H9 (cell line): Measurements from ENCODE around the gene AP2S1. TPM values are rescaled to one million over a fixed set of nuclear protein-coding genes. Genes with fewer than 3 reads are reported as not detected.

ENCODE experiments used
- DNase-seq: peaks from one replicate; pipeline ENCODE4 v3.0.0-alpha.2; 2017
- H2AFZ ChIP-seq: one replicate; pipeline ENCODE4 v1.6.1; 2013; ENCODE audit warnings: mild to moderate bottlenecking, low read length, control low read depth, moderate library complexity
- H2AK5ac ChIP-seq: 2 replicates; pipeline ENCODE4 v1.6.1; 2013; ENCODE audit warnings: low read length, control low read depth, mixed read lengths; ENCODE audit not compliant: insufficient read length
- H2BK120ac ChIP-seq: one replicate; pipeline ENCODE4 v1.6.1; 2013; ENCODE audit warnings: low read depth, mild to moderate bottlenecking, low read length, control low read depth, inconsistent platforms; ENCODE audit not compliant: poor library complexity, severe bottlenecking
- H2BK12ac ChIP-seq: 2 replicates; pipeline ENCODE4 v1.6.1; 2013; ENCODE audit warnings: low read length, control low read depth, mixed read lengths, low read depth; ENCODE audit not compliant: insufficient read length
- H2BK15ac ChIP-seq: 2 replicates; pipeline ENCODE4 v1.6.1; 2013; ENCODE audit warnings: low read depth, low read length, control low read depth
- H2BK20ac ChIP-seq: one replicate; pipeline ENCODE4 v1.6.1; 2013; ENCODE audit warnings: low read depth, mild to moderate bottlenecking, low read length, control low read depth, inconsistent platforms; ENCODE audit not compliant: poor library complexity, severe bottlenecking
- H2BK5ac ChIP-seq: 2 replicates; pipeline ENCODE4 v1.6.1; 2013; ENCODE audit warnings: low read length, control low read depth, mixed read lengths; ENCODE audit not compliant: insufficient read length
- H3K14ac ChIP-seq: 2 replicates; pipeline ENCODE4 v1.6.1; 2013; ENCODE audit warnings: low read length, control low read depth; ENCODE audit not compliant: insufficient read depth
- H3K18ac ChIP-seq: 2 replicates; pipeline ENCODE4 v1.6.1; 2013; ENCODE audit warnings: low read depth, mild to moderate bottlenecking, mixed read lengths, low read length, control low read depth; ENCODE audit not compliant: insufficient read length
- H3K23ac ChIP-seq: 2 replicates; pipeline ENCODE4 v1.6.1; 2013; ENCODE audit warnings: low read length, control low read depth, mixed read lengths, low read depth; ENCODE audit not compliant: insufficient read length
- H3K23me2 ChIP-seq: 2 replicates; pipeline ENCODE4 v1.6.1; 2013; ENCODE audit warnings: low read depth, mild to moderate bottlenecking, mixed read lengths, low read length, control low read depth; ENCODE audit not compliant: insufficient read length, poor library complexity, severe bottlenecking
- H3K27ac ChIP-seq: 2 replicates; pipeline ENCODE4 v1.5.1; 2013; ENCODE audit warnings: low read length, control low read depth, mixed read lengths, low read depth; ENCODE audit not compliant: insufficient read length
- H3K27me3 ChIP-seq: 2 replicates; pipeline ENCODE4 v1.6.1; 2013; ENCODE audit warnings: low read length, control low read depth, inconsistent platforms; ENCODE audit not compliant: insufficient read depth
- H3K4ac ChIP-seq: 2 replicates; pipeline ENCODE4 v1.6.1; 2013; ENCODE audit warnings: low read depth, mild to moderate bottlenecking, control low read depth, inconsistent platforms, low read length, moderate library complexity
- H3K4me1 ChIP-seq: 2 replicates; pipeline ENCODE4 v1.6.1; 2013; ENCODE audit warnings: low read length, control low read depth, inconsistent platforms; ENCODE audit not compliant: insufficient read depth
- H3K4me2 ChIP-seq: 2 replicates; pipeline ENCODE4 v1.6.1; 2013; ENCODE audit warnings: low read length, control low read depth, mixed read lengths; ENCODE audit not compliant: insufficient read length, insufficient read depth
- H3K56ac ChIP-seq: 2 replicates; pipeline ENCODE4 v1.6.1; 2013; ENCODE audit warnings: low read depth, mild to moderate bottlenecking, mixed read lengths, low read length, control low read depth; ENCODE audit not compliant: insufficient read length
- H3K79me1 ChIP-seq: 2 replicates; pipeline ENCODE4 v1.6.1; 2013; ENCODE audit warnings: low read depth, mild to moderate bottlenecking, moderate library complexity, low read length, control low read depth, inconsistent platforms; ENCODE audit not compliant: insufficient read depth, poor library complexity, severe bottlenecking
- H3K79me2 ChIP-seq: 2 replicates; pipeline ENCODE4 v1.6.1; 2013; ENCODE audit warnings: low read length, control low read depth, inconsistent platforms; ENCODE audit not compliant: insufficient read depth
- H3K9ac ChIP-seq: 2 replicates; pipeline ENCODE4 v1.6.1; 2013; ENCODE audit warnings: low read length, control low read depth, mixed read lengths; ENCODE audit not compliant: insufficient read length; ENCODE audit errors: extremely low read depth
- H3K9me3 ChIP-seq: one replicate; pipeline ENCODE4 v1.6.1; 2013; ENCODE audit warnings: low read depth, low read length, inconsistent platforms; ENCODE audit not compliant: control insufficient read depth
- H3T11ph ChIP-seq: one replicate; pipeline ENCODE4 v1.6.1; 2013; ENCODE audit warnings: mild to moderate bottlenecking, low read length, control low read depth, inconsistent platforms
- H4K20me1 ChIP-seq: one replicate; pipeline ENCODE4 v1.6.1; 2013; ENCODE audit not compliant: control insufficient read depth, insufficient read length, insufficient read depth
- H4K5ac ChIP-seq: 2 replicates; pipeline ENCODE4 v1.6.1; 2013; ENCODE audit warnings: low read depth, mild to moderate bottlenecking, mixed read lengths, low read length, control low read depth; ENCODE audit not compliant: insufficient read length
- H4K8ac ChIP-seq: replicated peaks from 2 replicates; pipeline ENCODE4 v1.6.1; 2013; ENCODE audit warnings: low read length, control low read depth, mixed read lengths, low read depth; ENCODE audit not compliant: insufficient read length
- H4K91ac ChIP-seq: 2 replicates; pipeline ENCODE4 v1.6.1; 2013; ENCODE audit warnings: low read depth, mild to moderate bottlenecking, moderate library complexity, mixed read lengths, low read length, control low read depth; ENCODE audit not compliant: insufficient read length
- H3K27ac Mint-ChIP-seq, 3 experiments: 2 replicates in 2 of 3; 3 replicates in 1 of 3; pipeline ENCODE4 v1.8.0; 2020 to 2021; ENCODE audit warnings: mixed read lengths in 3 of 3, mild to moderate bottlenecking in 1 of 3, moderate library complexity in 1 of 3
- H3K27me3 Mint-ChIP-seq: 2 replicates; pipeline ENCODE4 v1.8.0; 2021; ENCODE audit warnings: low read depth, mild to moderate bottlenecking, moderate library complexity, mixed read lengths
- H3K36me3 Mint-ChIP-seq, 3 experiments: 2 replicates in 2 of 3; 3 replicates in 1 of 3; pipeline ENCODE4 v1.8.0; 2020 to 2021; ENCODE audit warnings: low read depth in 3 of 3, mixed read lengths in 3 of 3; ENCODE audit not compliant: insufficient read depth in 1 of 3
- H3K4me1 Mint-ChIP-seq, 2 experiments: 2 replicates each; pipeline ENCODE4 v1.8.0; 2020; ENCODE audit warnings: mixed read lengths in 2 of 2
- H3K4me3 Mint-ChIP-seq, 2 experiments: 2 replicates in 1 of 2; 3 replicates in 1 of 2; pipeline ENCODE4 v1.8.0; 2020 to 2021; ENCODE audit warnings: mild to moderate bottlenecking in 2 of 2, mixed read lengths in 2 of 2, moderate library complexity in 1 of 2
- H3K9me3 Mint-ChIP-seq, 2 experiments: 2 replicates in 1 of 2; 3 replicates in 1 of 2; pipeline ENCODE4 v1.8.0; 2020; ENCODE audit warnings: mild to moderate bottlenecking in 2 of 2, mixed read lengths in 2 of 2, moderate library complexity in 1 of 2
- CTCF ChIP-seq: fragments of 200-600 bp; sonication (generic); conservative IDR thresholded peaks from 3 replicates; pipeline ENCODE4 v1.8.0; 2021; ENCODE audit warnings: antibody characterized with exemption, mild to moderate bottlenecking
- WGBS: extraction: QIAGEN DNeasy Blood & Tissue Kit; methylation state at CpG from one replicate; pipeline ENCODE4 v1.1.7; 2013; ENCODE audit warnings: missing lambda C conversion rate, low lambda C conversion rate, mixed read lengths; ENCODE audit not compliant: insufficient read length; ENCODE audit errors: extremely low coverage; 5-methylcytosine and 5-hydroxymethylcytosine counted together
- total RNA-seq: library from RNA; stranded (reverse); gene quantifications from 2 replicates; pipeline ENCODE4 v1.2.1, GENCODE V29; 2021

The AP2S1 gene
- total RNA-seq, 1 experiment from 2014 or later, result 193 TPM

GRCh38 chr19:46886546-46887239, 36.0 kb upstream of the AP2S1 start:
- Histone ChIP-seq H3K27ac (no peak overlapping the region), H3K27me3 (peaks cover 2% of the 10 kb centered on the region; the same call in 1 of the 2 replicates), H4K91ac (no peak overlapping the region), H2AK5ac (no peak overlapping the region), H3K4me2 (no peak overlapping the region), H2BK20ac (no peak overlapping the region), H3K14ac (no peak overlapping the region), H3K18ac (no peak overlapping the region), H3K23me2 (no peaks in the 10 kb centered on the region), H4K8ac (no peak overlapping the region), H3K4ac (no peak overlapping the region), H3K4me1 (no peaks in the 10 kb centered on the region; the same call in 1 of the 2 replicates), H4K5ac (no peak overlapping the region), H3K9me3 (no peaks in the 10 kb centered on the region), H2AFZ (no peak overlapping the region), H3K56ac (no peak overlapping the region), H3T11ph (no peak overlapping the region), H2BK12ac (no peak overlapping the region), H3K23ac (no peak overlapping the region), H3K79me1 (no peaks in the 10 kb centered on the region), H2BK5ac (no peak overlapping the region), H3K79me2 (peaks cover 5% of the 10 kb centered on the region; the same call in 1 of the 2 replicates), H2BK120ac (no peak overlapping the region), H2BK15ac (no peak overlapping the region), H3K9ac (no peak overlapping the region), H4K20me1 (no peaks in the 10 kb centered on the region)
- DNase-seq, result no peak
- Mint-ChIP-seq H3K4me1 (peaks cover 10% of the 10 kb centered on the region in 2 experiments), H3K27me3 (no peaks in the 10 kb centered on the region), H3K27ac (0 out of 7 replicates have a peak overlapping the region, but pooled peaks of 1 of the 3 experiments have one; percentile 12), H3K4me3 (no peak overlapping the region), H3K36me3 (peaks cover 4 to 11% (median 6%) of the 10 kb centered on the region in 3 experiments; a peak in 5 of 7 replicates), H3K9me3 (no peaks in the 10 kb centered on the region)
- TF ChIP-seq CTCF, result no peak
- no CpG with 5 or more reads among the region's 5 CpGs for WGBS
